BLaER1 treated with 17β-estradiol and CSF1 and Interleukin-3, amounts not matched to agents 10 nM and 100 nM (cell line): Measurements from ENCODE around the gene DNAJB11.
"Not testable (repeated sequence)": the region's sequence is repeated elsewhere in the genome, so short reads cannot be mapped to it uniquely, and the experiment has no call there.

Source experiments
- H3K27ac ChIP-seq, 11 experiments: shearing (Covaris generic); formaldehyde crosslinking; 2 replicates each; pipeline ENCODE4 v1.8.1; 2022
- H3K27me3 ChIP-seq, 11 experiments: shearing (Covaris generic); formaldehyde crosslinking; 2 replicates each; pipeline ENCODE4 v1.8.1; 2022
- H3K36me3 ChIP-seq, 11 experiments: shearing (Covaris generic); formaldehyde crosslinking; 2 replicates each; pipeline ENCODE4 v1.8.1; 2022
- H3K4me1 ChIP-seq, 10 experiments: shearing (Covaris generic); formaldehyde crosslinking; 2 replicates each; pipeline ENCODE4 v1.8.1; 2022
- H3K4me2 ChIP-seq, 11 experiments: shearing (Covaris generic); formaldehyde crosslinking; 2 replicates each; pipeline ENCODE4 v1.8.1; 2022
- H3K4me3 ChIP-seq, 10 experiments: shearing (Covaris generic); formaldehyde crosslinking; 2 replicates each; pipeline ENCODE4 v1.8.1; 2022
- H3K9ac ChIP-seq, 11 experiments: shearing (Covaris generic); formaldehyde crosslinking; 2 replicates each; pipeline ENCODE4 v1.8.1; 2022
- H3K9me3 ChIP-seq, 11 experiments: shearing (Covaris generic); formaldehyde crosslinking; replicated peaks in 1 of 11; 2 replicates each; pipeline ENCODE4 v1.8.1; 2022
- H4K20me1 ChIP-seq, 11 experiments: shearing (Covaris generic); formaldehyde crosslinking; 2 replicates each; pipeline ENCODE4 v1.8.1; 2022
- Cebpa-rat ChIP-seq, 11 experiments: shearing (Covaris generic); IDR thresholded peaks; 2 replicates each; pipeline ENCODE4 v1.8.1; 2022

The DNAJB11 gene

DNA sequence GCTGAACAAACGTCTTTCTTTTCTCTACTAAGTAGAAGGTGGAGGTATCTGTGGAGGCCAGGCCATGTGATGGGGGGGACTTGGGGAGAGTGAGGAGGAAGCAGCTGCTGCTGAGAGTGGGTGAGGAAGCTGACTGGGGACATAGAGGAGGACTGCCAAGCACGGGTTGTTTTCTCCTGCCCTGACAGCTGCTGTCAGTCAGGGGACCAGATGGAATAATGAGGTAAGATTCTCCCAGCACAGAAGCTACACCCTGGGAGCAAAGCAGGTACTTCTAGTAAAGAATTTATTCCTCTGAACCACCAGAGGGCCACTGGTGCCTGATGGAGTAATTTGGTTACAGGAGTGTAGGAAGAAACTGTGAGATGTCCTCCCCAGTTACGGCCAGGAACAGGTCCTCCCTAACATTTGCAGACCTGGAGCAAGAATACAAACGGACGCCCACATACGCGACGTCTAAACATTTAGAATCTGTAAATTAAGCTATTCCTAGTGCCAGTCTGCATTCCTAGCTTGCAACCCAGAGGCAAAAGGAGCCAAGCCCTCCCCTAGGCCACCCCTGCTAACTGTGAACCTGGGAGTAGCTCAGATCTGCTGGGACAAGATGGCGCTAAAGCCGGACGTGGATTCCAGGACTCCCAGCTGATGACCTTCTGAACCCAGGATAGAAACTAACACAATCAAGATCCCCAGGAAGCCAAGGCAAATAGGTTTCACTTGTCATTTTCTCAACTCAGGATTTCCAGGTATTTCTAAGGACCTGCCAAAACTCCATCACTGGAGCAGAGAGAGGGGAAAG is 41.1 kb upstream of the DNAJB11 start:
- H3K27me3 ChIP-seq = no peaks in the 10 kb centered on the region
- H3K4me1 ChIP-seq = peaks cover 21 to 53% (median 44%) of the 10 kb centered on the region in 10 experiments
- TF ChIP-seq Cebpa-rat (IDR thresholded peaks at IDR 0.05) = no peak
- no peak overlapping the region for H3K9ac ChIP-seq
- peak overlapping the region in 8 of 11 experiments; percentile 28 to 67 (median 52); a peak in 15 of 22 replicates for H3K4me2 ChIP-seq
- H3K9me3 ChIP-seq = peaks cover 0 to 12% (median 5%) of the 10 kb centered on the region in 11 experiments; a peak in 11 of 22 replicates
- H3K36me3 ChIP-seq = no peaks in the 10 kb centered on the region
- no peak overlapping the region for H3K4me3 ChIP-seq
- H4K20me1 ChIP-seq = no peaks in the 10 kb centered on the region
- 0 out of 22 replicates have a peak overlapping the region, but pooled peaks of 1 of the 11 experiments have one; percentile 14 for H3K27ac ChIP-seq

DNA sequence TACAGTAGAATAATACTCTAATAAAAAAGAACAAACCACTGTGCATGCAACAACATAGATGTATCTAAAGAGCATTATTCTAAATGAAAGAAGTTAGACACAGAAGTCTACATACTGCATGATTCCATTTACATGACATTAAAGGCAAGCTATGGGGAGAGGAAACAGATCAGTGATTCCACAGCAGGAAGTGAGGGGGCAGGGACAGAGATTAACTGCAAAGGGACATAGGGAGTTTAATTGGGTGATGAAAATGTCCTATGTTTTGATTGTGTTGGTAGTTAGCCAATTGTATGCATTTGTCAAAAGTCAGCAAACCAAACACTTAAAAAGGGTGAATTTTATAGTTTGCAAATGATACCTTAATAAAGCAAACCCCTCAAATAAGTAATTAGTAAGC is 40.1 kb upstream of the DNAJB11 start:
- Histone ChIP-seq H3K4me1 (peaks cover 24 to 52% (median 43%) of the 10 kb centered on the region in 10 experiments), H3K4me2 (peak overlapping the region in 8 of 11 experiments; percentile 10 to 67 (median 36); a peak in 13 of 22 replicates)

DNA sequence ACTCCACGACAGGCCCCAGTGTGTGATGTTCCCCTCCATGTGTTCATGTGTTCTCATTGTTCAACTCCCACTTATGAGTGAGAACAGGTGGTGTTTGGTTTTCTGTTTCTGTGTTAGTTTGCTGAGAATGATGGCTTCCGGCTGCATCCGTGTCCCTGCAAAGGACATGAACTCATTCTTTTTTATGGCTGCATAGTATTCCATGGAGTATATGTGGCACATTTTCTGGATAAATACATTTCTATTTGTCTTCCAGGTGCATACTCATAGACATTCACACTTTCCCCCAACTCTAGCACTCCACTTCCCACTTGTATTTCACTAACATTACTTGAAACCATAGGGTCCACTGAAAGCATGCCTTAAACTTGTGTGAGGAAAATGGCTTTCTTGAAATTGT is 38.8 kb upstream of the DNAJB11 start:
- H4K20me1 ChIP-seq, H3K36me3 ChIP-seq, H3K27ac ChIP-seq, H3K27me3 ChIP-seq, H3K4me2 ChIP-seq, H3K9ac ChIP-seq, H3K4me3 ChIP-seq: not testable (repeated sequence)
- H3K9me3 ChIP-seq = peaks cover 0 to 12% (median 5%) of the 10 kb centered on the region in 11 experiments; a peak in 11 of 22 replicates
- peaks cover 25 to 40% (median 33%) of the 10 kb centered on the region in 10 experiments for H3K4me1 ChIP-seq

More for the DNA sequence above, 40.1 kb upstream of the DNAJB11 start:
- no peak for TF ChIP-seq Cebpa-rat (IDR thresholded peaks at IDR 0.05)
- Histone ChIP-seq H3K36me3 (no peaks in the 10 kb centered on the region), H3K9me3 (peaks cover 0 to 12% (median 5%) of the 10 kb centered on the region in 11 experiments; a peak in 11 of 22 replicates), H3K9ac (no peak overlapping the region), H4K20me1 (no peaks in the 10 kb centered on the region), H3K4me3 (no peak overlapping the region), H3K27me3 (no peaks in the 10 kb centered on the region), H3K27ac (no peak overlapping the region)

DNA sequence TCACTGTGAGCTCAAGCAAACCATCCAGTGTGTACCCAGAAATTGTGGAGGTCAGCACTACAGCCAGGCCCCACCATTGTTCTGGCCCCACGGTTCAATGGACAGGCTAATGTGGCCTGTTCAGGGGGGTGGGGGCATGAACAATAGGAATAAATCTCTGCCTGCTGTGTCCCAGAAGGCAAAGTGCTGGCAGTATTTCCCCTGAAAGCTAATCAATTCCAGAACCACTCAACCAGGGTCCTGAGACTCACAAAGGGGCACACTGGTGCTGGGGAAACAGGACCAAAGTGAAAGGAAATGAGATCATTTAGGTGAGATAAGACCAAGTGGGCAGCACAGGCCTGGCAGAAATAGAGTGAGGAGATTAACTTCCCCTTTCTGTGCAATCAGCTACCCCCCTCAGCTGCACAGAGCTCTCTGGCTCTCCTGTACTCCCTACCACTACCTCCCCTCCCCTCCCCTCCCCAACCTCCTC is 37.9 kb upstream of the DNAJB11 start:
- 0 out of 22 replicates have a peak overlapping the region, but pooled peaks of 1 of the 11 experiments have one; percentile 4 for H3K9ac ChIP-seq
- H3K36me3 ChIP-seq = no peaks in the 10 kb centered on the region
- no peak for TF ChIP-seq Cebpa-rat (IDR thresholded peaks at IDR 0.05)
- H3K4me2 ChIP-seq = peak overlapping the region; percentile 19 to 64 (median 40); a peak in 15 of 22 replicates
- peaks cover 0 to 12% (median 5%) of the 10 kb centered on the region in 11 experiments; a peak in 11 of 22 replicates for H3K9me3 ChIP-seq
- peaks cover 25 to 41% (median 33%) of the 10 kb centered on the region in 10 experiments for H3K4me1 ChIP-seq
- H3K4me3 ChIP-seq = no peak overlapping the region
- no peak overlapping the region for H3K27ac ChIP-seq
- no peaks in the 10 kb centered on the region for H4K20me1 ChIP-seq
- H3K27me3 ChIP-seq = no peaks in the 10 kb centered on the region

- peak overlapping the region in 1 of 11 experiments; percentile 27; a peak in 1 of 22 replicates for H3K27ac ChIP-seq
- peak overlapping the region in 2 of 11 experiments; percentile 24 to 40; a peak in 3 of 22 replicates for H3K4me2 ChIP-seq
- H3K27me3 ChIP-seq = no peaks in the 10 kb centered on the region
- peaks cover 0 to 9% (median 4%) of the 10 kb centered on the region in 11 experiments; a peak in 4 of 22 replicates for H3K36me3 ChIP-seq
- no peaks in the 10 kb centered on the region for H4K20me1 ChIP-seq
- peaks cover 0 to 4% (median 0%) of the 10 kb centered on the region in 11 experiments; a peak in 1 of 22 replicates for H3K9me3 ChIP-seq
- H3K4me3 ChIP-seq = no peak overlapping the region
- peaks cover 22 to 37% (median 27%) of the 10 kb centered on the region in 10 experiments for H3K4me1 ChIP-seq
- H3K9ac ChIP-seq = no peak overlapping the region
- TF ChIP-seq Cebpa-rat (IDR thresholded peaks at IDR 0.05) = no peak
Observed at GRCh38 chr3:186534113-186534669, 36.3 kb upstream of the DNAJB11 start.

DNA sequence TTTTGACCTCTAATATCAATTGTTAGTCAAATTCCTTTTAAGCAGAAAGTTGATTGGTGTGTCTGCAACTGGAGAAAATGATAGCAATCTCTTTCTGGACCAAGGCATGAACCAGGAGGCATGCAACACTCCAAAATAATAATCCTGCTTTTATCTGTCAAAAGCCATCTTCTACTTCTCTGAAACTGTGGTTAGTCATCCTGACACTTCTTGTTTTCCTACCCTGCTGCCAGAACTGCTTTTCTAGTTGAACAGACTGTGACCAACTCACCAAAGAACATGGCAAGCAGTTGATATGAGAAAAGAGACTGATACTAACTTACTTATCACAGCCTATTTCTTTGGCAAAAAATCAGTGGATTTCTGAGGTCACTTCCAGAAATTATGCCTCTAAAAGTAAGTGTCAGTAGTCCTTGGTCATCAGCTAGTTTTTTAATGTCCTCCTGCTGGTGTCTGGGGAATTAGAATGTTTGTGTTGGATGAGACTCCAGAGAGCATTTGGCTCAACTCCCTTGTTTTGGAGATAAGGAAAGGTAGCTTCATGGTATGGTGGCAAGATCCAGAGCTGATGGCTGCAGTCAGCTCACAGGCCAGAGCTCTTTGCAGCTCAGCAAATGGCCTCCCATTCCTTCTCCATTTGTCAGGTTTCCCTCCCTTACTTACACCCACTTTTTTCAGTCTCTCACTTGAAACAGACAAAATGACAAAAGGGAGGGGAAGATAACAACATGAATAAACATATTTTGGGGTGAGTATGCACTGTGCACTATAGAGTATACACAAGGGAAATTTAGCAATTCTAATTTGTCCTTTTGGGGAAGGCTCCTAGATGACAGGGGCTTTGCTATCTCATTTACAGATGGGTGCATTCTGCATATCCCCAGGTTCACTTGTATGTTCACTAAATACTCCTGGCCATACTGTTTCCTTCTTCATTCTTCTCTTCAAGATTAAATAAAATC is 33.4 kb upstream of the DNAJB11 start:
- Histone ChIP-seq H3K9ac (no peak overlapping the region), H3K27me3 (no peaks in the 10 kb centered on the region), H3K4me1 (peaks cover 6 to 42% (median 12%) of the 10 kb centered on the region in 10 experiments; a peak in 19 of 20 replicates), H3K4me3 (no peak overlapping the region), H3K4me2 (peak overlapping the region in 2 of 11 experiments; percentile 29 to 49; a peak in 4 of 22 replicates), H3K36me3 (peaks cover 0 to 14% (median 4%) of the 10 kb centered on the region in 11 experiments; a peak in 4 of 22 replicates), H3K27ac (no peak overlapping the region), H4K20me1 (0 out of 22 replicates have a peak, but pooled peaks cover 0 to 4% (median 0%) of the 10 kb centered on the region in 11 experiments), H3K9me3 (no peaks in the 10 kb centered on the region)
- TF ChIP-seq Cebpa-rat (IDR thresholded peaks at IDR 0.05) = no peak

DNA sequence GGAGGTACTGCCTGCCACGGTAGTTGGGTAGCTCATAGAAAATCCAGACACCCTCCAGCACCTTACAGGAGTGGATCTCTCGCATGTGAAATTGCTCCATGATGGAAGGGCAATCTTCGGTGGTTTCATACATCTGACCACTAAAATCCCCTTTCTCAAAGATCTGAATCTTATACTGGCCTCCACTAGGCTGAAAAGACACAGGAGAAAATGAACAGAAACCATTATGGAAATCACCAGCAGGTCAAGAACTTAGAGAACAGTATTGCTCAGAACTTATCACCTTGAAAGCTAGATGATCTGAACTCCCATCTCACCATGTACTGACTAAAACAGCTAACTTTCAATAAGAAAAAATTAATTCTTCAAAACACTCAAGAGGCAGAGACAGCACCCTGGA is 31.7 kb upstream of the DNAJB11 start:
- H3K9me3 ChIP-seq = no peaks in the 10 kb centered on the region
- TF ChIP-seq Cebpa-rat (IDR thresholded peaks at IDR 0.05) = no peak
- 0 out of 22 replicates have a peak, but pooled peaks cover 0 to 4% (median 0%) of the 10 kb centered on the region in 11 experiments for H4K20me1 ChIP-seq
- no peak overlapping the region for H3K4me2 ChIP-seq
- H3K4me3 ChIP-seq = no peak overlapping the region
- H3K27me3 ChIP-seq = no peaks in the 10 kb centered on the region
- H3K9ac ChIP-seq = no peak overlapping the region
- peaks cover 0 to 14% (median 8%) of the 10 kb centered on the region in 11 experiments; a peak in 10 of 22 replicates for H3K36me3 ChIP-seq
- no peak overlapping the region for H3K27ac ChIP-seq
- peaks cover 0 to 28% (median 0%) of the 10 kb centered on the region in 10 experiments; a peak in 7 of 20 replicates for H3K4me1 ChIP-seq

- Histone ChIP-seq H3K9ac (no peak overlapping the region), H4K20me1 (0 out of 22 replicates have a peak, but pooled peaks cover 0 to 4% (median 0%) of the 10 kb centered on the region in 11 experiments), H3K36me3 (peaks cover 3 to 27% (median 13%) of the 10 kb centered on the region in 11 experiments; a peak in 15 of 22 replicates), H3K27me3 (no peaks in the 10 kb centered on the region), H3K4me3 (no peak overlapping the region), H3K27ac (no peak overlapping the region), H3K4me1 (peaks cover 0 to 19% (median 0%) of the 10 kb centered on the region in 10 experiments; a peak in 7 of 20 replicates), H3K9me3 (no peaks in the 10 kb centered on the region), H3K4me2 (0 out of 22 replicates have a peak overlapping the region, but pooled peaks of 1 of the 11 experiments have one; percentile 1)
- no peak for TF ChIP-seq Cebpa-rat (IDR thresholded peaks at IDR 0.05)
Observed at GRCh38 chr3:186540221-186540834, 30.2 kb upstream of the DNAJB11 start.
